ENCODE results near the gene NPHP1.
"Not testable (repeated sequence)": the region's sequence is repeated elsewhere in the genome, so short reads cannot be mapped to it uniquely, and the experiment has no call there.

NPHP1 gene

DNA sequence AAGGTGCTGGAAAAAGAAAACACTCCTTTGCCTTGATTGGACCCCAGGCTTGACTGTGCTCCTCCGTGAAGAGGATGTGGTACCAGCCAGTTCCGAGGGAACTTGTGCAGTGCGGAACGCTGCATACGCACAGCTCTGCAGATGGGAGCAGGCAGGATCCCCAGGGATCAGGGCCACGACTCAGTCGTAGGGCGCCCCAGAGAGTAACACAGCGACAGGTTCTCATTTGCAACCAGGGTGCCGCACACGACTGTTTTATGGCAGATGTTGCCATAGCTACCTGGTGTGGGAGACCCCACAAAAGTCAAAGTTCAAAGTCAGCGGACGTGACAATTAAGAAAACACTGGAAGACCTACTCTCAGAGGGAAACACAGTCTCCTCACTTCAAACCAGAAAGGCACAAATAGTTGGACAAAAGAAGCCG, 90.0 kb downstream of the NPHP1 start:
- TF ChIP-seq, protein P1, sequence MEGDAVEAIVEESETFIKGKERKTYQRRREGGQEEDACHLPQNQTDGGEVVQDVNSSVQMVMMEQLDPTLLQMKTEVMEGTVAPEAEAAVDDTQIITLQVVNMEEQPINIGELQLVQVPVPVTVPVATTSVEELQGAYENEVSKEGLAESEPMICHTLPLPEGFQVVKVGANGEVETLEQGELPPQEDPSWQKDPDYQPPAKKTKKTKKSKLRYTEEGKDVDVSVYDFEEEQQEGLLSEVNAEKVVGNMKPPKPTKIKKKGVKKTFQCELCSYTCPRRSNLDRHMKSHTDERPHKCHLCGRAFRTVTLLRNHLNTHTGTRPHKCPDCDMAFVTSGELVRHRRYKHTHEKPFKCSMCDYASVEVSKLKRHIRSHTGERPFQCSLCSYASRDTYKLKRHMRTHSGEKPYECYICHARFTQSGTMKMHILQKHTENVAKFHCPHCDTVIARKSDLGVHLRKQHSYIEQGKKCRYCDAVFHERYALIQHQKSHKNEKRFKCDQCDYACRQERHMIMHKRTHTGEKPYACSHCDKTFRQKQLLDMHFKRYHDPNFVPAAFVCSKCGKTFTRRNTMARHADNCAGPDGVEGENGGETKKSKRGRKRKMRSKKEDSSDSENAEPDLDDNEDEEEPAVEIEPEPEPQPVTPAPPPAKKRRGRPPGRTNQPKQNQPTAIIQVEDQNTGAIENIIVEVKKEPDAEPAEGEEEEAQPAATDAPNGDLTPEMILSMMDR (IDR thresholded peaks at IDR 0.05; ENCODE audit: borderline replicate concordance, insufficient read depth, low read depth, low read length), result no peak
- no peak overlapping the region for H3K4me3 ChIP-seq (ENCODE audit: low read depth, low read length)

DNA sequence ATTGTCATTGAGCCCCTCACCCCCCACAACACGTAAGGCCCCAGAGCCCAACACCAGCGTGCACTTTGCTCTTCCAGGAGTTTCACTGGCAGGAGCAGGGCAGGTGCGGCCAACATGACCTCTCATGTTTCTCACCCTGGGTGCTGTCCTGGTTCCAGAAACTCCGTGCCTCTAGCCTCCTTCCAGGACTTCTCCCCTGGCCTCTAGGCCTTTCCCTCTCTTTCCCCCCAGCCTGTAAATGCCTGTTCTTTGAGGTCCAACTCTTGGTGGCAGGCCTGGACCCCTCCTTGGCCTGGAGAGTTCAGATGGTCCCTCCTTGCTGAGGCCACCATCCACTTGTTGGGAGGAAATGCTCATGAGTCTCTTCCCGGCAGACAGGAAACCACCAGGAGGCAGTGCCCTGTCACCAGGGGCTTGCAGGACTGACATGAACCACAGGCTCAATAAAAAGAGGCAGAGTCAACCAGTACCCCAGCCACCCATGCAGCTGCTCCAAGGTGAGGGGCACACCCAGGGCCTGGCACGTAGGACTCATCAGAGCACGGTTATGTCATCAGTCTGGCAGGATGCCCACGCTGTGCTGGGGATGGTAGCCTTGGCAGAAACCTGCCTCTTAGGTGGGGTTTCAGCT, 90.7 kb downstream of the NPHP1 start:
- H3K4me3 ChIP-seq (ENCODE audit: low read depth, low read length), result no peak overlapping the region
- TF ChIP-seq, protein P1 (IDR thresholded peaks at IDR 0.05; ENCODE audit: borderline replicate concordance, insufficient read depth, low read depth, low read length), result no peak

DNA sequence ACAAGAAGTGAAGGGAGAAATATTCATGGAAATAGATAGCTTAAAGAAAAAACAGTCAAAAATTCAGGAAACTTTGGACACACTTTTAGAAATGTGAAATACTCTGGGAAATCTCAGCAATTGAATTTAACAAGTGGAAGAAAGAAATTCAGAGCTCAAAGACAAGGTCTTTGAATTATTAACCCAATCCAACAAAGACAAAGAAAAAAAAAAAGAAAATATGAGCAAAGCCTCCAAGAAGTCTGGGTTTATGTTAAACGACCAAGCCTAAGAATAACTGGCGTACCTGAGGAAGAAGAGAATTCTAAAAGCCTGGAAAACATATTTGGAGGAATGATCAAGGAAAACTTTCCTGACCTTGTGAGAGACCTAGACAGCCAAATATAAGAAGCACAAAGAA, 96.5 kb downstream of the NPHP1 start:
- H3K4me3 ChIP-seq (ENCODE audit: low read depth, low read length), result not testable (repeated sequence)

DNA sequence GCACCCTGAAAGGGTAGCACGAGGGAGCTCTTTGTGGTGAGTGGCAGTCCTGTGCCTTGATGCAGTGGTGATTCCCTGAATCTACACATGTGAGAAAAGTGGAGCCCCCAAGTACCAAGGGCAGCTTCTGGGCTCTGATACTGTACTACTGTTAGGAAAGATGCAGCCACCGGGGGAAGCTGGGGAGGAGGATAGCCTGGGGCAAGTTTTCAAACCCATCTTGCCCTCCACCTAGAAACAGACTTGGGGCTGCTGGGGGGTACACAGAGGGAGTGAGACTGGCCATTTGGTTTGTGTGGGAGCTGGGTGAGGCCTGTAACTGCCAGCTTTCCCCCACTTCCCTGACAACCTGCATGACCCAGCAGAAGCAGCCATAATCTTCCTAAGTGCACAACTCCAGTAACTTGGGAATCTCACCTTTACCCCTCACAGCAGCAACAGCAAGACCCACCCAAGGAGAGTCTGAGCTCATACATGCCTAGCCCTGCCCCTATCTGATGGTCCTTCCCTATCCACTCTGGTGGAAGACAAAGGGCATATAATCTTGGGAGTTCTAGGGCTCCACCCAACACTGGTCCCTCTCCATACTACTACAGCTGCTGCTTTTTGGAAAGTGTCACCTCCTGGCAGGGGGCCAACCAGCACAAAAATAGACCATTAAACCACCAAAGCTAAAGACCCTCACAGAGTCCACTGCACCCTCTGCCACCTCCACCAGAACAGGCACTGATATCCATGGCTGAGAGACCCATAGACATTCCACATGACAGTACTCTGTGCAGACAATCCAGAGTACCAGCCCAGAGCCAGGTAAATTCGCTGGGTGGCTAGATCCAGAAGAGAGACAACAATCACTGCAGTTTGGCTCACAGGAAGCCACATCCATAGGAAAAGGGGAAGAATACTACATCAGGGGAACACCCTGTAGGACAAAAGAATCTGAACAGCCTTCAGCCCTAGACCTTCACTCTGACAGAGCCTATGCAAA, 97.4 kb downstream of the NPHP1 start:
- no peak overlapping the region for H3K4me3 ChIP-seq (ENCODE audit: low read depth, low read length)
- TF ChIP-seq, protein P1 (IDR thresholded peaks at IDR 0.05; ENCODE audit: borderline replicate concordance, insufficient read depth, low read depth, low read length), result no peak

DNA sequence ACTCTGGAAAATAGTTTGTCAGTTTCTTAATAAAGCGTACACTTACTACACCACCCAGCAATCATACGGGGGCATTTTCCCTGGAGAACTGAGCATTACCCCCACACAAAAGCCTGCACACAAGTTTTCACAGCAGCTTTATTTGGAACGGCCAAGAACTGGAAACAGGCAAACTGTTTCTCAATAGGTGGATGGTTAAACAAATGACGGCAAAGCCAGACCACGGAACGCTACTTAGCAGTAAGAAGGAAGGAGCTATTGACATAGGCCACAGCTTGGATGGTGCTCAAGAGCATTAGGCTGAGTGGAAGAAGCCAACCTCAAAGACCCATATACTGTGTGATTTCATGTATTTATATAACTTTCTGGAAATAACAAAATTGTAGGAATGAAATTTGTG, 98.2 kb downstream of the NPHP1 start:
- TF ChIP-seq, protein P1 (IDR thresholded peaks at IDR 0.05; ENCODE audit: borderline replicate concordance, insufficient read depth, low read depth, low read length), result no peak
- no peak overlapping the region for H3K4me3 ChIP-seq (ENCODE audit: low read depth, low read length)

DNA sequence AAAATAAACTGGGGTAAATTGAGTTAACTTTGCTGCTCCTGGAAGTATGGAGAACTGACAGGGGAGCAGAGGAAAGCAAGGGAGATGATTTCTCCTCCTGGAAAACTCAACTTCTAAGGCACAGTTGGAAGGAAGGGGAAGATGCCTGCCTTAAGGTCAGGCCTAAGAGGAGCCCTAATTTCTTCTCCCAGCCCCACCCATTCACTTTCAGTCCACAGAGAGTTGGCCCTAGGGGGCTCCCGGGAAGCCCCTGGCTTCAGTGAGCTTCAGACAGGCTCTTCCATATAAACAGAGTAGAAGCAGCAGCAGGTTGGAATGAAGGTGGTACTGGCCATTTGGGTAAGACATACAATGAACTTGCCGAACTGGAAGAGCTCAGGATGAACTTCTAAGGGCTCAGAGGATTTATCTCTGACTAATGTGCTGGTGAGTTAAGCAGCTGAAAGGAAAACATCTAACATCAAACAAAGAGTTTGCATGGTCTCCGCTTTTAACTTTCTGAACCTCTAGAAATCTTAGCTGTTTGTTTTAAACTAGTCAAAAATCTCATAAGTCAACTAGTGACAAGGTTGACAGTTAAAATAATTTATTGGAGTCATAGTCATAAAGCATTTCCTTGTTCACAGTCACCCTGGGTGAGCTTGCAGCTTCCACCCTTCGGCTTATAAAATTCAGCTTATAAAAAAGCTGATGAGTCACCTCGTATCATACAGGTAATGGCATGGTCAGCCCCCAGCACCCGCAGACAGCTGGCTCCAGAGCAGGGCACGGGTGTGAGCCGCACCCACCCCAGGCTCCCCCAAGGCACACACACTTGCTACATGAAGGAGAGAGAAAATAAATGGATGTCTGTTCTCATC, 99.0 kb downstream of the NPHP1 start:
- TF ChIP-seq, protein P1 (IDR thresholded peaks at IDR 0.05; ENCODE audit: borderline replicate concordance, insufficient read depth, low read depth, low read length), result no peak

DNA sequence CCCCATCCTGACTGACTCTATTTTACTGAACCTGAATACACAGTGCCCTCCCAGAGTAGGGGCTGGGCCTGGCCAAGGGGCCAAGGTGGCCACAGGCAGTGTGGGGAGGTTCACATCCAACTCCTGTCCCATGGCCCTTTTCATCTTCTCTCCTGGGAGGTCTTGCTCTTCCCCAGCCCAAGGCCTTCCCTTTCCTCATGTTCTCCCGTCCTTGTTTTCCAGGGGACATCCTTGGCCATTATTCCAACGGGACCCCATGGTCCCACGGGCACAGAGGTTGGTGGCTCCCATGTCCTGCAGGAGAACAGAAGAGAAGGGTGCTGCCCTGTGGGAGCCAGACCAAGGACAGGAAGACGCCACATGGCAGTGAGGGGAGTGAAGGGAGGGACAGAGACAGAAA, 99.6 kb downstream of the NPHP1 start:
- TF ChIP-seq, protein P1 (IDR thresholded peaks at IDR 0.05; ENCODE audit: borderline replicate concordance, insufficient read depth, low read depth, low read length), result no peak

More for the DNA sequence above, 99.0 kb downstream of the NPHP1 start:
- no peak overlapping the region for H3K4me3 ChIP-seq (ENCODE audit: low read depth, low read length)

More for the DNA sequence above, 99.6 kb downstream of the NPHP1 start:
- no peak overlapping the region for H3K4me3 ChIP-seq (ENCODE audit: low read depth, low read length)
